DMS114 treated with DMSO at 0.1 percent for 48 hours (cell line): ENCODE results near the gene SCG5.

Experiments used
- DNase-seq: peaks from one replicate; lab custom pipeline; 2025; ENCODE audit not compliant: unreplicated experiment; lab: John Stamatoyannopoulos, UW

Gene SCG5

DNA sequence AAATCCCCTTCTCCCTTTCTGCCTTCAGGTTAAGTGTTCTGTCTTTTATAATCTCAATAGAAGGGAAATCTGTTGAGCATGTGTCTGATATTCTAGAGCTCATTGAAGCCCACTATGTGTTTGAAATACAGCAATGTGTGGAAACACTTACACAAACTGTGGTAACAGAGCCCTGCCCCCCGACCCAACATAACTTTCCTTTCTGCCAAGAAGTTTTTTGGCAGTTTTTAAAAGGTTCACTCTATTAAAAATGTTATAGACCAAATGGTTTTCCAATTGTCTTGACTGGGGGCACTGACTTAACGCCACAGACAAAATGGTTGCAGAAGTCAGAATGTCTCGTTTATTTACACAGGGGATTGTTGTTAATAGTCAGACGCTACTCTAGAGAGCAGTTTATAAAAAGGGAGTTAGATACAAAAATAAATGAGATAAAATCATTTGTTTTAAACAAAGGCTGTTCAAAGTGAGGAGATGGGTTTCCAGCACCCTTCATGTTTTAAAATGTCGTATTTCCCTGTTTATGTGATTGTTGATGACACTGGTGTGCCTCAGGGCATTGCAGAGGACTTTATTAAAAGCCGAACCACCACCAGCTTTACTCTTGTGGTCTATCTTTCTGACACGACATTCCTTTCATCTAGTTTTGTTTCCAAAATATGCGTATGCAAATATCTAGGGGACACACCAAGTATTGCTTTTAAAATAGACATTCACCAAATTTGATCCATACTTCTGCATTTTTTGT, 49.6 kb downstream of the SCG5 start:
- DNase-seq, result no peak

DNA sequence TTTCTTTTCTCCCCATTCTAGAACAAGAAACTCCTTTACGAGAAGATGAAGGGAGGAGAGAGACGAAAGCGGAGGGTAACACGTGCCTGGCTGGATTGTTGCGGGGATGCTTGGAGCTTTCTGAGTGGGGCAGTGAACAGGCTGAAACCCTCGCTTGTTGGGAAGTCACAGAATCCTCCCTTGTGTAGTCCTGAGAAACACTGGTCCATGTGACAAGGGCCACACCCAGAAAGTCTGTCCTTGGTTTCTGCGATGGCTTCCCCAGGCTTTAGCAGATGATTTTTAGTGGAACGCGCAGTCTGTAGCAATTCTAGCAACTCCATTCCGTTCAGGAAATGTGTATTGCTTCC, 50.2 kb downstream of the SCG5 start:
- no peak for DNase-seq

DNA sequence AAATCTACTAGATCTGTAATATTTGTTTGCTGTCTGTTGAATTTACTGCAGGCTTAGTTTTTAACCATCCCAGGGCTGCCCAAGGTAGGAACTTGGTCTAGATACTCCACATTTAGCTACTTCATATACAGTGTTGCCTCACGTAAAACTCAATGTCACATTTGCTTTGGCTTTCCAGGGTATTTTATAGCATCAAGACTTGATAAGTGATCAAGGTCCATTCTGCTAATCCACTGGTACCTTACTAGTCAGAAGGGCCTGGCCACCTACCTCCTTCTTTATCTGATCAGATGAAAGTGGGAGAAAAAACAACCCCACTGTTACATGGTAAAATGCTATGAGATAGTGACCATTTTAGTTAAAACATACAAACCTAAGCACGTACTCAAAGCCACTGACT, 50.8 kb downstream of the SCG5 start:
- DNase-seq, result no peak

DNA sequence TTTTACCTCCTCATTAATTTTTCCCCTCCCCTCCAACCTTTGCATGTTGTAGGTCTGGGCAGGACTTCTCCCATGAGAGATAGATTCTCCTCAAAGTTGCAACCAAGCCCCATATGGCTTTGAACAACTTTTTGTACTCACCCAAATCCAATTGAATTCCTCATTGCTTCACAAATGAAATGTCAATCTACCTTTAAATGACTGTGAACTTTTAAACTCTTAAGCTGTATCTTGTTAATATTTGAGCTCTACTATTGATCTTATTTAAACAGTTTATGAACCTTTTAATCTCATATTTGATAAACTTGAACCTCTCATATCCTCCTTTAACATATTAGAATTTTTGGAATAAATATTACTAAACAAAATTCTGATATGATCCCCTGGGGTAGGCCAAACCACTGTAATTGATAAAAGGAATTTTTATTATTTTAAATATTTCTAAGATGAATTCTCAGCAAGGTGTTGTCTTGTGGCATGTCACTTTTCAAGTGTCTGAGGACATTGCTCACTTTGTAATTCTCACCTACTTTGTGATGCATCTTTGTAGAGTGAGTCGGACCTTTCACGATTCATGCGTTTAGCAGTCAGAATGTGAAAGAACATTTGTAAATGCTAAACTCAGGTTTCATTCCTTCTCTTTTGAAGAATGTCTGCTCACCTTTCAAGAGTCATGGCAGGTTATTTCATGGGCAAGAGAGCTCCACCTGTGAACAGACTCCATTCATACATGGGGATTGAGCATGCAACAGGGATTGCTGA, 52.9 kb downstream of the SCG5 start:
- no peak for DNase-seq

DNA sequence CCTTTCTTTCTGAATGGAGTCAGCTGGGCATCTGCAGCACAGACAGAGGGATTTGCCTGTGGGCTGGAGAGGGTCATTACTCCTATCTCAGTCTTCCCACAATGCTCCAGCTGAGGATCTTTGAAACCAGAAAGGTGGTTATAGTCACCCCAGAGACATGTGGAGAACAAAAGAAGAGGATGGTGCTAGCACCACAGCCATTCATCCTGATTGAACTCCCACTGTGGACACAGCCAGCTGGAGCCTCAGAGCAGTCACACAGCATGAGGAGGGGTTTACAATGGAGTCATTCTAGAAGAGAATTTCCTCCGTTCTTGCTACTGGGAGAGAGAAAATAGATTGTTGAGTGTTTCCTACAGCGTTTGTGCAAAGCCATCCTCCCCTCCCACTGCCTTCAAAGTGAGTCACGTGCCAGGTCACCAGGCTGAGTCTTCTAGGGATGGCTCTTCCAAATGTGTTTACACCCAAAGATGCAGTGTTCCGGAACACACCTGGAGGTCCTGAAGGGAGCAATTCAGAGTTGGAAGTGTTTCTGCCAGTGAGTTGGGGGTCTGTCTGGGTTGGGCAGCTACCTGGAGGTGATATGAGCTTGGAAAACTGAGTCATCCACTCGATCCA, 57.4 kb downstream of the SCG5 start:
- DNase-seq, result no peak

DNA sequence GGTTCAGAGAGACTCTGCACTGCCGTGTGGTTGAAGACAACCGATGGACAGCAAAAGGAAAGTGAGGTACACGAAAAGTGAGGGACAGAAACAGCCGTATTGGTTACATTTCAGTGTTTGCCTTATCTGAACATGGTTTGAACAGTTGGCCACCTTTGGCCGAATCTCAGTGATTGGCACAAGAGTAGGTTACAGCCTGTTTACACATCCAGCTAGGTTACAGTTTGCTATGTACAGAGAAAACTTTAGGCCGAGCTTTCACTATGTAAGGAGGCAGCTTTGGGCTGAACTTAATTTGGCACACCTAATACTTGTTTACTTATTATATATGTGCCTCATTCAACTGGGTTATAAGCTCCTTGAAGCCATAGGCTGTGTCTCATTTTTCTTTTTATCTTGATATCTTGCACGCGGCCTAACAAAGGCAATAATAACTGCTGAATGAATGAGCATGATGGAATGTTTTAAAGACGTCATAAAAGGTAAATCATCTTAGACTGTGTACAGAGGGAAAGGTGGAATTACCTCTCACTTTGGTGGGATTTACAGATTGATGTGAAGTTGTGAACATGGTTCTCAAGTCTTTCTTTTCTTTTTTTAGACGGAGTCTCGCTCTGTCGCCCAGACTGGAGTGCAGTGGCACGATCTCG, 59.1 kb downstream of the SCG5 start:
- DNase-seq, result no peak

DNA sequence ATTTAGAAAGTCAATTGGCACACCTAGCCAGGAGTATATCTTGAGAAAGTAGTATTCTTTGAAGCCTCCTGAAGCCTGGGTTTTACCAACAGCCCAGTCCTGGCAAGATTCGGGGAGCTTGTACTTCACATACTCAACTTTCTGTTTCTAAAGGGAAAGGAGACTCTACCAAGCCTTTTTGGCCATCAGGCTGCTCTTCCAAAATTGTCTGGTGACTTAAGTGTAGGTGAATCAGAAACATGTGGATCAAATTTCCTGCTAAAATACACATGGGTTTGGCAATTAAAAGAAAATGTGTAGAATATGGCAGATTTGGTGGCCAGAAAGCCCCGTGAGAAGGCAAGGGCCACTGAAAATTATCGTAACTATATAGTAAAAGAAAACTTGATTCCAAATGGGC, 60.4 kb downstream of the SCG5 start:
- DNase-seq, result no peak

DNA sequence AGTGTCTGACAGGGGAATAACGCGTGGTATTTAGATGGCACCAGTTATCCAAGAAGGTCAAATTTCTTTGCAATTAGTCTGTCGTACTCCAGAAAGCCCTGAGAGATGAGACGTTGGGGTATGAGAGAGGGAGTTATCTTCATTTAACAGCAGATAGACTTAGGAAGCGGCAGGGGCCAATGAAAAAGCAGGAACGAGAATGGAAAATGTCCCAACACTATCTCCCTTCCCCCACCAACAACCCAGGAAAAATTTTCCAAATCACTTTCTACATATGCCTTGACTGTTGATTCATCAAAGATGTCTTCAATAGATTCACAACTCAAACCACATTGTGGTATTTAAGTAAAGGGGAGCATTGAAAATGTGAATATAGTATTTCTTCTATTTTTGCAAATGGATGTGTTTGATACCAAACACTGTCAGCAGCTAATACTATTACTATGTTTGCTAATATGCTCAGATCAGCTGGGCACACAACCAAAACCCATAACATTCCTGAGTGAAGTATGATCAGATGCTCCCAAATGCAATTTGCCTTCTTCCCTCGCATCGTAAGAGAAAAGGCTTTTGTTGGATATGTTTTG, 63.0 kb downstream of the SCG5 start:
- DNase-seq, result no peak

DNA sequence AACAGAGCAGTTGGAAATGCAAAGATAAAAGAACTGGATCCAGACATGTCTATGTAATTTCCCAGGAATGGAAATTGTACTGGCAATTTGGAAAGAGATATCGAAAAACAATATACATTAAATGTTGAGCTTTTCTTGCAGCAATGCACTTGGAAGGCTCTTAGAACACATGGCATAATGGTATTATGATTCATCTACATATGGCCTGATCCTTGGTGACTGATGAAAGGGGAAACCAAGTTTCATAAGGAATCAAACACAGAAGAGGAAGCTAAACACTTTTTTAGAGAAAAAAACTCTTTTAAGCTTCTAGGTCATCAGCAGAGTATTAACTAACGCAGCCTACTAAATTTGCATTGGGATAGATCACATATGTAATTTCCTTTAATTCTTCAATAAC, 63.9 kb downstream of the SCG5 start:
- no peak for DNase-seq

DNA sequence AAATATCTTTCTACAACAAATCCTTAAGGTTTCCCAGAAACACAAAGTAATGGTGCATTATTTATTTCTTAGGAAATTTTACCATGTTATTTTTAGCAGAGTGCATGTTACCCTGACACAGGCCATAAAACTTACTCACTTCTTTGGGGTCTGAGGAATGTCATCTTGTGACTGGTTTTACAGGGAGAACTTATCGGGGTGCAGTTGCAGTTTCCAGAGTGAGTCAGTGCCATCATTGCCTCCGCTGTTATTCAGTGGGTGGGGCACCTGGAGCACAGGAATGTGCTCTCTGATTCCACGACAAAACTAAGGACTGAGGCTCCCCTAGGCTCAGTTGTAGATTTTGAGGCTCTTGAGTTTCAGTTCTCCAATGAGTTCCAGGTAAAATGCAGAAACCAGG, 65.2 kb downstream of the SCG5 start:
- no peak for DNase-seq

DNA sequence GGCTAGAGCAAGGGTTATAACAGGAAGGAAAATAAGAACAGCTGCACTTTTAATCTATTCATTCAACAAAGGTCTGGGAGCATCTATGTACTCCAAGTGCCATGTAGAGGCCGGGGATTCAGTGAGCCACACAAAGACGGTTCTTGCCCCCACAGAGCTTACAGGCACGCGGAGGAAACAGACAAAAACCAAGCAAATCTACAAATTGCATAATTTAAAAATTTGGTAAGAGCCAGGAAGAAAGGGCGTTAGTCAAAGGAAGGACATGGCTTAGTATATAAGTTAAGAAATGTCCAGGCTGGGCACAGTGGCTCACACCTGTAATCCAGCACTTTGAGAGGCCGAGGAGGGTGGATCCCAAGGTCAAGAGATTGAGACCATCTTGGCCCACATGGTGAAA, 65.9 kb downstream of the SCG5 start:
- no peak for DNase-seq

DNA sequence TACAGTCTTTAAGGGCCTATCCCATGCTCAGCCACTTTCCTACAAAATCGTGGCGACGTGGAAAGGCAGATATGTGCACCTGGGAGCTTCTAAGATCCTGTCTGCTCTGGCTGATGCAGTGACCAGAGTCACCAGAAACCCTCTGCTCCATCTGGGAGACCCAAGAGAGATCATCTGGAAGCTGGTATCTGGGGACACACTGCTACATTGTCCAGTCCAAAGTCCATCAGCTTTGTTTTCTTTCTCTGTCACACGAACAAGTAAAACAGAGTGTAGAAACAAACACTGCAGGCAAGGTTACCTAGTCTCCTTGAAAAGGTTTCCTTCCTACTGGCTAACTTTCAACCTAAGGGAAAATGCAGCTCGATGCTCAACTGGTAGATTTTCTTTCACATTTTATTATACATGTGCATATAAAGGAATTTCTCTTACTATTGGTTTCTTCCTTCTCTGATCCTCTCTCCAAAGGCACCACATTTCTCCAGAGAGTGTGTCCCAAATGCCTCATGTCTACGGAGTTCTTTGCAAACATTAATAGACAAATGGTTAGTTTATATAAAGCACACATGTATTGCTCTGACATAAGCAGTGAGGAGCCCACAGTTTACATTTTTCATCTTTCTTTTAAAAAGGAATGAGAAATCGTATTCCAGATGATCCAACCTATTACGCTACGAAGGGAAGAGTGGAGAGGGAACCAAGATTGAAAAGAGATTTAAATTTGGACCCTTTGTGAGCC, 68.0 kb downstream of the SCG5 start:
- DNase-seq, result no peak

DNA sequence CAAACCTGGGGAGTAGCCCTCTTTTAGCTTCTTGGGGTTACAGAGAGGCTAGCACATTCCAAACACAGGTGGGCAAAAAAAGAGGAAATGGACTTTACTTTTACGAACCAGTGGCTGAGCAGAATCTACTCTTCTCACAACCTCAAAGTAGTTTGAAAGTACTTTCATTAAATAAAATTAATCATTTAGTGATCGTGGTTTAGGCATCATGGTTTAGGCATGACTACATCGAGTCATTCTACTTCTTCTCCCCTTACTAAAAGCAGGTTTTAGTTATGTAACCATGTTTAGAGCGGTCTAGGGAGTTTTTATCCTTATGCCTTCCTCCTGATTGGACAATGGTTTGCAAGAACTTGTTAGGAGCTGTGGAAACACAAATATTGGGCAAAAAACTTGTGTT, 73.8 kb downstream of the SCG5 start:
- no peak for DNase-seq

DNA sequence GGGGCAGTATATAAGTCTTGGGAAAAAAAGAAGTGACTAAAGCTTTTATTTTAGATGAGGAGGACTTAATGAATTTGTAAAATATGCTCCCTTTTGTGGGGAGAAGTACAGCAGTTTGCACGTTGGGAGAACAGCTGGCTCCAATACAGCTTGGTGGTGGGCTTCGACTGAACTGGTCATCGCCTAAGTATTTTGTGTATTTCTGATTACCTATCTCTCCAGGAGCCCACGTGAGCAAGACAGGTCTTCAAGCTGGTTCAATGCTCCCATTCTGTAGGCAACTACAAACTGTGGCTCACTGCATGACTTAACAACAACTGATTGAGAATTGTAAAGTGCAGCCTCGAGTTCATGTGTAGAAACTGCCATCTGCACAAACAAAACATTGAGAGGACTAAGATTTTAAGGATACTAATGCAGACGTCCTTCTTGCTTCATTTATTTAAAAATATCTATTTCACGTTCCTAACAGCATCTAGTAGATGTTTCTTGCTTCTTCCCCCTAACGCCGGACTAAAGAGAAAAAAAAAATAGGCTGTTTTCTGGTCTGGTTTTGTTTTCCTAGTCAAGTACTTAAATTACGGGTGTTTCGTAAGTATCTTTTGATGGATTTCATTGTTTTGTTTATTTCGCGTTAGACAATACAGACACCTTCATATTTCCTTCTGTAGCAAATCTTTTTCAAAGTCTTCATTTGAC, 74.9 kb downstream of the SCG5 start:
- no peak for DNase-seq

DNA sequence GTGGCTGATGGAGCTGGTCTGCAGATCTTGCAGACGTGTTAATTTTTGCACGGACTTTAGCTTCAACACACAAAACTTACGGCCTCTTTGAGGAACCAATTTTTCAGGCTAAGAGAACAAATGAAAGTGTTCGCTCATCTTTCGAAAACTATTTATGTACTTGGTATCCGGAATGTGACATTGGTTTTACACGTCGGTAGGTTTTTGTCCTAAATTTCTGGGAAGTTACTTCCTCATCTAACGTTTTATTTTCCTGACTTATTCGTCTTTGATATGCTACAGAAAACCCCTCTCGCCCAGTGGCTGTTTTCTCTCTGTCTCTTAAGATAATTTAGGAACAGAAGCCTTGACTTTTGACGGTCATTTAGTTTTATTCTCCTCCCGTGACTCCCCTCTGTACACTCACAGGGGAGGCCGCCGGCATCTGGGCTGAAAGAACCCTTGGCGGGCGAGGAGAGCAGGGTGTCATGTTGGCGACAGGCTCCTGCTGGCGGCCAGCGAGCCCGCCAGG, 75.5 kb downstream of the SCG5 start:
- DNase-seq, result peak; percentile 22

DNA sequence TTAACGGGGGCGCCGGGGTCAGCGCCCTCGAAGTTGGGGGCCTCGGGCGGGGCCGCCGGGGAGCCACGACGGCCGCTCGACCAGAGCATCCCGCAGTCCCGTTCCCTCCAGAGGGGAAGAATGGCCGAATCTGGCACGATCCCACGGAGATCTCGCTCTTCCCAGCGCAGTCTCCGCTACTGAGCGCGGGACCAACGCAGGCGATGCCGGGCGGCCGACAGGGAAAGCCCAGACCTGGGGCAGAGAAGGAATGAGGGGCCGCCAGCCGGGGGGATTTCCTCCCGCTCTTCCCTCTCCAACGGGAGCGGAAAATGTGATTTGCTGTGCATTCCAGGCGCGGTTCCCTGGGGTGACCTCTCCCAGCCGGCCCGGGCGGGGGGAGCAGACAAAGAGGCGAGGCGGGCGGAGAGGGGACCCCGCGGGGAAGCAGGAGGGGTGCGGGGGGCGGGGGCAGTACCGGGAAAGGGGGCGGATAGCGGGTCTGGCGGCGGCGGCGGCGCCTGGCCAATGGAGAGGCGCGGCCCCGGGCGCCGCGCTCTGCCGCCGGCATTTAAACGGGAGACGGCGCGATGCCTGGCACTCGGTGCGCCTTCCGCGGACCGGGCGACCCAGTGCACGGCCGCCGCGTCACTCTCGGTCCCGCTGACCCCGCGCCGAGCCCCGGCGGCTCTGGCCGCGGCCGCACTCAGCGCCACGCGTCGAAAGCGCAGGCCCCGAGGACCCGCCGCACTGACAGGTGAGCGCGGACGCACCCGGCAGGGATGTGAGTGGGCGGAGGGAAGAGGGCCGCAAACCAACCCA, 76.1 kb downstream of the SCG5 start, which contains the start of gene GREM1:
Gene GREM1 (plus strand): TSS at position 579 of the 801 bp plus-strand sequence. CDS start 12,687 bp downstream, outside the sequence.
- no peak for DNase-seq

DNA sequence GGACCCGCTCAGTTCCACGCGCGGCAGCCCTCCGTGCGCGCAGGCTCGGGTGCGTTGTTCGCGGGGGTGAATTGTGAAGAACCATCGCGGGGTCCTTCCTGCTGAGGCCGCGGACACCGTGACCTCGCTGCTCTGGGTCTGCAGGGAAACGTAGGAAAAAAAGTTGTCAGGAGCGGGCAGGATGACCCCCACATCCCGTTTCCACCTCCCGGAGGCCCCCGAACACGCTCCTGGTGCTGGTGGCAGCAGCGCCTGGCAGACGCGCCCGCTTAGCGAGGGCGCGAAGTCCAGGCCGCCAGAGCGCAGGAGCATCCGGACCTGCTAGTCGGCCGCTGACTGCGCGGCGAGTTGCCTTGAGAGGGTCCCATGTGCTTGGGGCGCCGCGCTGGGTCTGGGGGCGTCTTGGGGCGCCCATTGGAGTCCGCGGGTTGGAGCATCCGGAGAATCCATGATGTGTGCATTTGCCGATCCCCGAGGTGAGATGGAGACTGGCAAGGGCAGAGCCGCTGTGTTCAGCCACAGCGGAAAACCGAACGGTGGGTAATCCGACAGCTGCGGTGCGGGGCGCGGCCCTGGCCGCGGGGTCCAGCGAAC, 76.8 kb downstream of the SCG5 start:
- no peak for DNase-seq

DNA sequence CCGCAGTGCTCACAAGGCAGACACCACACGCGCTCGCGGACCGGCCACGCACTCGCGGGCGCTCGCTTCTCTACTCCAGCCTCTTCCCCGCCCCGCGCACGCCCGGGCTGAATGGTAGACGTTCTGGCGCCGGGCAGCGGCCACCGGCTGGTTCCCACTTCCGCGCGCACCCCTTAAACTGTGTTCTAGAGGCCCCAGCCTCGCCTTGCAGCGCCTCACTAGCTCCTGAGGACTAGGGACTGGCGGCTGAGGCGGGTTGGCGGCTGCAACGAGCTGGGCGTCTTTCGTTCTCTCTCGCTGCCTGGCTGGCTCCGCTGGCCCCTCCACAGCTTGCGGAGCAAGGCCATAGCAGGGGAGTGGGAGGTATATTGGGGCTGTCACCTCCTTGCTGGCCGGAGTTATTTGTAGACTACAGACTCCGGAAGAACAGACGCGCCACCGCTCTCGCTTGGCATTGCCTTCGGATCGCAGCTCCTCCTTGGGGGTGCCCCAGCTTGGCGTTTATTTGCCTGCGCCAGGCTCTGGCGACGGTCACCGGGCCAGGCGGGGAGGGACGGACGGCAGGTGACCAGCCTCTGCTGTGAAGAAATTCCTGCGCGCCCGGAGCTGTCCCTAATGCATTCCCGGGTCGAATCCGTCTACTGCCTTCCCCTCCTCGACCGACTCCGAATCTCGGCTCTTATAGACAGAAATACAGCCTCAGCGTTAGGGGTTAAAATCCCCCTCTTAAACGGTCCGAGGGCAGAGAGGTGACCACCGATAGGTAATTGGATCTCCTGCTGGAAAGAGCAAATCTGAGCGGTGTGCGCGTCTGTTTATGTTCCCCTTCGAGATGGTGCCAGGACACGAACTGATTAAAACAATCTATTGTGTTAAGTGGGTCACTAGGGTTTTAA, 77.6 kb downstream of the SCG5 start:
- no peak for DNase-seq
